SK-N-MC (cell line): Measurements from ENCODE around the gene SHISA9.

Experiments
- EZH2 ChIP-seq: fragments of 200-600 bp; sonication (generic); IDR thresholded peaks from one replicate; pipeline ENCODE4 v1.6.1; 2017; ENCODE audit warnings: antibody characterized with exemption
- FOXP2 ChIP-seq: optimal IDR thresholded peaks from 2 replicates; pipeline ENCODE3; 2011; ENCODE audit warnings: mild to moderate bottlenecking, moderate library complexity; ENCODE audit not compliant: insufficient read depth; ENCODE audit errors: extremely low read length, control extremely low read depth
- POLR2AphosphoS5 ChIP-seq: IDR thresholded peaks from 2 replicates; pipeline ENCODE4 v1.6.1; 2012; ENCODE audit warnings: mild to moderate bottlenecking, low read depth, low read length, borderline replicate concordance

GRCh38 chr16:12868788-12869187 is 32.6 kb upstream of the SHISA9 start:
- TF ChIP-seq EZH2 = no peak
- TF ChIP-seq POLR2AphosphoS5 = no peak
- TF ChIP-seq FOXP2 = no peak
